Panc1 (cell line): Measurements from ENCODE around the gene OAT. TPM values are rescaled to one million over a fixed set of nuclear protein-coding genes. Genes with fewer than 3 reads are reported as not detected.

Experiments
- ATAC-seq: fragments of 200-7000 bp; cut with Tn5 transposase; 2 replicates; pipeline ENCODE4 v1.9.1; 2020; ENCODE audit warnings: mild to moderate bottlenecking, moderate library complexity
- BruUV-seq: library from RNA; stranded (reverse); fragments of 400-500 nt; replicated peaks from 2 replicates; lab custom pipeline; 2021; lab: Mats Ljungman, UMichigan
- CTCF ChIA-PET: fragments of 300-600 bp; sonication (Branson Sonifier 250); formaldehyde crosslinking; loops from one replicate; lab custom pipeline; 2022; ENCODE audit warnings: antibody characterized with exemption; lab: Charles Lee
- POLR2A ChIA-PET: fragments of 300-600 bp; sonication (Branson Sonifier 250); formaldehyde crosslinking; loops from one replicate; lab custom pipeline; 2022; ENCODE audit warnings: antibody characterized with exemption; lab: Charles Lee
- DNase-seq: peaks from one replicate; pipeline ENCODE4 v3.0.0-alpha.2; 2010; ENCODE audit warnings: low read depth, low spot score
- H3K27ac ChIP-seq: 2 replicates; pipeline ENCODE4 v1.5.1; 2011; ENCODE audit warnings: mild to moderate bottlenecking, low read length, inconsistent platforms
- H3K27me3 ChIP-seq: fragments of 200-500 bp; sonication (Bioruptor generic); 2 replicates; pipeline ENCODE4 v1.6.0; 2014; ENCODE audit warnings: low read length, inconsistent platforms; ENCODE audit not compliant: control insufficient read depth, insufficient read depth
- H3K36me3 ChIP-seq: fragments of 200-500 bp; sonication (Bioruptor generic); 2 replicates; pipeline ENCODE4 v1.5.1; 2014; ENCODE audit warnings: inconsistent platforms, mild to moderate bottlenecking, low read length, moderate library complexity; ENCODE audit not compliant: control insufficient read depth, insufficient read depth
- H3K4me1 ChIP-seq: 2 replicates; pipeline ENCODE4 v1.5.1; 2011; ENCODE audit warnings: inconsistent platforms, mild to moderate bottlenecking, low read length, moderate library complexity; ENCODE audit not compliant: control insufficient read depth, insufficient read depth
- H3K4me3 ChIP-seq, 2 experiments: 2 replicates each; pipeline ENCODE4 v1.5.1; 2011 to 2012; ENCODE audit warnings: low read depth in 2 of 2, low read length in 2 of 2, mild to moderate bottlenecking in 2 of 2, inconsistent platforms in 1 of 2, moderate library complexity in 1 of 2
- H3K9me3 ChIP-seq: fragments of 200-500 bp; sonication (Bioruptor generic); 2 replicates; pipeline ENCODE4 v1.5.1; 2014; ENCODE audit warnings: low read depth, mild to moderate bottlenecking, inconsistent platforms, low read length, moderate library complexity; ENCODE audit not compliant: control insufficient read depth, insufficient read depth
- POLR2AphosphoS5 ChIP-seq: IDR thresholded peaks from 2 replicates; pipeline ENCODE4 v1.6.1; 2012; ENCODE audit warnings: mild to moderate bottlenecking, low read depth, low read length, moderate library complexity
- REST ChIP-seq, 2 experiments: IDR thresholded peaks; 2 replicates each; pipeline ENCODE4 v1.6.1; 2011 to 2012; ENCODE audit warnings: low read depth in 2 of 2, control low read depth in 1 of 2, low read length in 1 of 2, mild to moderate bottlenecking in 1 of 2, moderate library complexity in 1 of 2; ENCODE audit not compliant: insufficient read depth in 1 of 2
- SIN3A ChIP-seq: IDR thresholded peaks from 2 replicates; pipeline ENCODE4 v1.6.1; 2012; ENCODE audit warnings: low read depth, mild to moderate bottlenecking, low read length, moderate library complexity, borderline replicate concordance; ENCODE audit not compliant: insufficient read depth
- TCF7L2 ChIP-seq: IDR thresholded peaks from 2 replicates; pipeline ENCODE4 v1.6.1; 2011; ENCODE audit warnings: mild to moderate bottlenecking, low read depth, low read length, inconsistent platforms
- in situ Hi-C: cut with HindIII; loops from 2 replicates; pipeline ENCODE4 v1.10.0; 2016; ENCODE audit warnings: low sequenced_read_pairs, low pct_unique_long_range_greater_than_20kb
- intact Hi-C: fragments of 100-400 bp; cut with micrococcal nuclease; formaldehyde crosslinking; loops from one replicate; pipeline ENCODE4 v1.10.0; 2022; ENCODE audit not compliant: unreplicated experiment
- total RNA-seq: library from RNA; stranded (reverse); gene quantifications from one replicate; pipeline ENCODE4 v1.2.1, GENCODE V29; 2021; ENCODE audit not compliant: unreplicated experiment
- TF ChIP-seq, protein P1 (sequence below): fragments of 450-650 bp; IDR thresholded peaks from 2 replicates; pipeline ENCODE4 v1.5.1; 2017; ENCODE audit warnings: mild to moderate bottlenecking

Gene OAT
- total RNA-seq, 1 experiment from 2014 or later: 166 TPM

- no peaks in the 10 kb centered on the region for H3K9me3 ChIP-seq
- no peak for ATAC-seq
- peaks cover 2% of the 10 kb centered on the region; the same call in 1 of the 2 replicates for H3K27me3 ChIP-seq
- no peak overlapping the region for H3K27ac ChIP-seq
- H3K4me3 ChIP-seq: no peak overlapping the region
- H3K36me3 ChIP-seq: no peaks in the 10 kb centered on the region
- no peak for DNase-seq
- CTCF ChIA-PET: no interaction called here
- POLR2A ChIA-PET: no interaction called here
- no peak for TF ChIP-seq SIN3A
- no peak for TF ChIP-seq POLR2AphosphoS5
- TF ChIP-seq, protein P1, sequence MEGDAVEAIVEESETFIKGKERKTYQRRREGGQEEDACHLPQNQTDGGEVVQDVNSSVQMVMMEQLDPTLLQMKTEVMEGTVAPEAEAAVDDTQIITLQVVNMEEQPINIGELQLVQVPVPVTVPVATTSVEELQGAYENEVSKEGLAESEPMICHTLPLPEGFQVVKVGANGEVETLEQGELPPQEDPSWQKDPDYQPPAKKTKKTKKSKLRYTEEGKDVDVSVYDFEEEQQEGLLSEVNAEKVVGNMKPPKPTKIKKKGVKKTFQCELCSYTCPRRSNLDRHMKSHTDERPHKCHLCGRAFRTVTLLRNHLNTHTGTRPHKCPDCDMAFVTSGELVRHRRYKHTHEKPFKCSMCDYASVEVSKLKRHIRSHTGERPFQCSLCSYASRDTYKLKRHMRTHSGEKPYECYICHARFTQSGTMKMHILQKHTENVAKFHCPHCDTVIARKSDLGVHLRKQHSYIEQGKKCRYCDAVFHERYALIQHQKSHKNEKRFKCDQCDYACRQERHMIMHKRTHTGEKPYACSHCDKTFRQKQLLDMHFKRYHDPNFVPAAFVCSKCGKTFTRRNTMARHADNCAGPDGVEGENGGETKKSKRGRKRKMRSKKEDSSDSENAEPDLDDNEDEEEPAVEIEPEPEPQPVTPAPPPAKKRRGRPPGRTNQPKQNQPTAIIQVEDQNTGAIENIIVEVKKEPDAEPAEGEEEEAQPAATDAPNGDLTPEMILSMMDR: no peak
- TF ChIP-seq REST (IDR thresholded peaks at IDR 0.05; ENCODE audit: insufficient read depth in 1 of 2, low read depth in 2 of 2, low read length in 1 of 2): no peak
- TF ChIP-seq TCF7L2: no peak
- 0 out of 2 replicates have a peak, but pooled peaks cover 4% of the 10 kb centered on the region for H3K4me1 ChIP-seq
- in situ Hi-C loops (no loop called here), intact Hi-C loops (no loop called here)
- no TSS peak for BruUV-seq
Observed at GRCh38 chr10:124423813-124424212, 5.1 kb upstream of the OAT start.

GRCh38 chr10:124422742-124423141 lies 4.0 kb upstream of the OAT start:
- H3K27ac ChIP-seq: no peak overlapping the region
- ATAC-seq (no peak), DNase-seq (no peak)
- CTCF ChIA-PET: interaction anchor here (0.5 kb wide), 1 partner anchor 39 kb away, joined by 3 read pairs; the partner anchor contains the start of gene LHPP
- POLR2A ChIA-PET: no interaction called here
- peaks cover 2% of the 10 kb centered on the region; the same call in 1 of the 2 replicates for H3K27me3 ChIP-seq
- no TSS peak for BruUV-seq
- in situ Hi-C loops (no loop called here), intact Hi-C loops (no loop called here)
- 0 out of 2 replicates have a peak, but pooled peaks cover 4% of the 10 kb centered on the region for H3K4me1 ChIP-seq
- no peaks in the 10 kb centered on the region for H3K36me3 ChIP-seq
- no peak for TF ChIP-seq SIN3A
- TF ChIP-seq, protein P1: no peak
- no peak for TF ChIP-seq REST (IDR thresholded peaks at IDR 0.05; ENCODE audit: insufficient read depth in 1 of 2, low read depth in 2 of 2, low read length in 1 of 2)
- TF ChIP-seq POLR2AphosphoS5: no peak
- TF ChIP-seq TCF7L2: no peak
- H3K4me3 ChIP-seq: no peak overlapping the region
- no peaks in the 10 kb centered on the region for H3K9me3 ChIP-seq
